ENCODE measurements around the gene LMAN1. TPM values are rescaled to one million over a fixed set of nuclear protein-coding genes. Genes with fewer than 3 reads are reported as not detected.

LMAN1 gene
- total RNA-seq, 2 donors from 2014 or later: 69.0 to 107 TPM

- no peaks in the 10 kb centered on the region for H3K27me3 ChIP-seq
- no peak for DNase-seq (ENCODE audit: low spot score)
- no peaks in the 10 kb centered on the region for H3K9me3 ChIP-seq
- H3K4me3 ChIP-seq: no peak overlapping the region
- H3K36me3 ChIP-seq: no peaks in the 10 kb centered on the region
- peaks cover 0 to 2% of the 10 kb centered on the region in 2 donors for H3K4me1 ChIP-seq
- no peak for TF ChIP-seq CTCF (IDR thresholded peaks at IDR 0.05)
- no peak overlapping the region for H3K27ac ChIP-seq
Observed at GRCh38 chr18:59303656-59304195, 55.3 kb downstream of the LMAN1 start.

DNA sequence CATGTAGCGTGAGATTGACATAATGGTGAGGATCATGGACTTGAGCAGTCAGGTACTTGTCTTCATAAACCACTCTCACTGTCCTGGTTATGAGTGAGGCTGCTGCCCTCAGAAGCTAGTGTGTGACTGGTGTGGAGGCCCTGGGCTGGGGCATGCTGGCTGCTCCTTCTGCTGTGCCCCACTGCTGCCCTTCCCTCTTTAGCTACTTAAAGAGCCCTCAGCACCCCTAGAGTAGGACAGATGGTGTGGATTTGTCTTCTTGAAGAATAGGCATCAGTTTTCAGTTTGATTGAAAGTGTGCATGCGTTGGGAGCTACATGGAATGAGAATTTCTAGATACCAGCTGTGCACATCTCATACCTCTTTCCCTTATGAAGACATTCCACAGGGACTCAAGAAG is 56.1 kb downstream of the LMAN1 start:
- no peak for TF ChIP-seq CTCF (IDR thresholded peaks at IDR 0.05)
- Histone ChIP-seq H3K36me3 (no peaks in the 10 kb centered on the region), H3K4me1 (no peaks in the 10 kb centered on the region), H3K4me3 (no peak overlapping the region), H3K27ac (no peak overlapping the region), H3K27me3 (no peaks in the 10 kb centered on the region), H3K9me3 (no peaks in the 10 kb centered on the region)
- no peak for DNase-seq (ENCODE audit: low spot score)

DNA sequence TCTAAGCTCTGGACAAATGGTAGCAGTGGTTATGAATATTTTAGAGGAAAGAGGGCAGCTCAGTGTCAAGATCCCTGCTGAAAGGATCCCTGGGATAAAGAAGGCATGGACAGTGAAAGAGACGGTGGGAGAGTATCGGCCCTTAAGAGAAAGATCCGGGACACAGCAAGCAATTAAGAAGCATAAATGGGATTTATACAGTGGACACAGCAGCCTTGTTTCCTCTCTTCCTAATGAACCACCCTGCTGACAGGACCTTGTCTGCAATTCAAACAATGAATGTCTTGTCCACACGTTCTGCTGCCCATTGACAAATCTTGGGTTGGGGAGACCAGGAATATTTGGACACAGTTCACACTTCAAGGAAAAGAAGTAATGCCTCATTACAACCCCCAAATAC is 57.1 kb downstream of the LMAN1 start:
- H3K4me3 ChIP-seq: no peak overlapping the region
- H3K9me3 ChIP-seq: no peaks in the 10 kb centered on the region
- H3K36me3 ChIP-seq: no peaks in the 10 kb centered on the region
- no peaks in the 10 kb centered on the region for H3K27me3 ChIP-seq
- no peak for DNase-seq (ENCODE audit: low spot score)
- no peaks in the 10 kb centered on the region for H3K4me1 ChIP-seq
- no peak overlapping the region for H3K27ac ChIP-seq
- TF ChIP-seq CTCF (IDR thresholded peaks at IDR 0.05): no peak

- no peak for TF ChIP-seq CTCF (IDR thresholded peaks at IDR 0.05)
- no peaks in the 10 kb centered on the region for H3K9me3 ChIP-seq
- H3K27me3 ChIP-seq: no peaks in the 10 kb centered on the region
Observed at GRCh38 chr18:59300676-59301285, 58.3 kb downstream of the LMAN1 start.

DNA sequence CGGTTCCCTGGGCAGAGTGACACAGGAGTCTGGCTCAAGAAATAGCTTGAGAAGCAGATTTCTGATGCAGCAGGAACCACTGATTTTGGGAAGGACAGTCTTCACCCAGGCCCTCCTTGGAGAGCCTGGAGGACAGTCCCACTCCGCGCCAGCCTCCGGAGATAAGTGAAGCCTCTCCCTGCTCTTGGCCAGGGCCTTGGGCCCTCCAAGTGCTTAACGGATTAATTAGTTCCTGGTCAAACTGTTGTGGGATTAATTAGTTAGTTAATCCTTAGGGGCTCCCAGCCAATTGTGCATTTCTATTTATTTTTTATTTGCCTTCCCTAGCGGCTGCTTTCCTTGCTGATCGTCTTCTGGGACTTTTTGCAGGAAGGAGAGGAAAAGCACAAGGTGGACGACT is 60.2 kb downstream of the LMAN1 start:
- Histone ChIP-seq H3K27me3 (no peaks in the 10 kb centered on the region), H3K4me1 (no peaks in the 10 kb centered on the region), H3K4me3 (no peak overlapping the region), H3K27ac (no peak overlapping the region), H3K9me3 (no peaks in the 10 kb centered on the region), H3K36me3 (no peaks in the 10 kb centered on the region)
- no peak for DNase-seq (ENCODE audit: low spot score)
- no peak for TF ChIP-seq CTCF (IDR thresholded peaks at IDR 0.05)

More at GRCh38 chr18:59300676-59301285, 58.3 kb downstream of the LMAN1 start:
- Histone ChIP-seq H3K4me3 (no peak overlapping the region), H3K4me1 (no peaks in the 10 kb centered on the region), H3K27ac (no peak overlapping the region), H3K36me3 (no peaks in the 10 kb centered on the region)
- no peak for DNase-seq (ENCODE audit: low spot score)

DNA sequence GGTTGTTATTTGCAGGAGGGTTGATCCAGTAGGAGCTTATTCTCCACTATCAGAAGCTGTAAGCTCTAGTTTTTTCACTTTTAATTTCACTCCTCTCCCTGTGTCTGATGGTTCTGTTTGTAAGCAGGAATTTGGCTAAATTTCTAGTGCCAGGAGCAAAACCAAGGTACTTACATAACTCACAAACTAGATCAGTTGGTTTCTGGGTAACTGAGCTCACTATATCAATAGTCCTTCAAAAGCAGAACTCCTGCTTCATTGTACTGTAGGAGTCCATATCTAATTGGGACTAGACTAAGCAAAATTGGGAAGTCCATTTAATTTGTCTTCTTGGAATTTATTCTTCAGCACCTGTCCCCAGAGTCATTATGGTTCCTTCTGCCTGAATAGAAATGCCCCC is 65.7 kb downstream of the LMAN1 start:
- Histone ChIP-seq H3K4me1 (no peaks in the 10 kb centered on the region), H3K36me3 (no peaks in the 10 kb centered on the region), H3K9me3 (no peaks in the 10 kb centered on the region), H3K4me3 (no peak overlapping the region), H3K27me3 (no peaks in the 10 kb centered on the region), H3K27ac (no peak overlapping the region)
- TF ChIP-seq CTCF (IDR thresholded peaks at IDR 0.05): no peak
- no peak for DNase-seq (ENCODE audit: low spot score)
